ENCODE measurements around the gene HAPLN1. TPM values are rescaled to one million over a fixed set of nuclear protein-coding genes. Genes with fewer than 3 reads are reported as not detected.

Gene HAPLN1
- total and polyA plus RNA-seq, 2 of the 4 experiments (the other 2 are of a cell fraction) = under 0.01 to 0.07 TPM

- Histone ChIP-seq H3K18ac (ENCODE audit: low read depth, low read length) (no peak overlapping the region), H3K79me1 (ENCODE audit: low read depth in 1 of 2, low read length in 2 of 2) (no peaks in the 10 kb centered on the region), H4K5ac (ENCODE audit: low read depth, low read length) (no peak overlapping the region), H2AK5ac (ENCODE audit: low read depth, low read length) (no peak overlapping the region), H3K27ac (ENCODE audit: insufficient read depth, low read length) (no peak overlapping the region), H3K56ac (ENCODE audit: extremely low read depth, insufficient read depth, low read length) (no peak overlapping the region), H3K9ac (ENCODE audit: low read depth, low read length) (no peak overlapping the region; the same call in 1 of the 2 replicates), H2BK120ac (ENCODE audit: low read depth, low read length) (no peak overlapping the region), H2AFZ (replicated peaks; ENCODE audit: low read length, poor library complexity) (no peak overlapping the region), H2BK20ac (ENCODE audit: low read depth, low read length) (no peak overlapping the region), H4K91ac (ENCODE audit: insufficient read depth, low read depth, low read length) (no peak overlapping the region), H2BK5ac (ENCODE audit: low read depth, low read length, poor library complexity, severe bottlenecking) (no peak overlapping the region), H3K9me1 (ENCODE audit: insufficient read depth, low read length) (no peaks in the 10 kb centered on the region), H3K4ac (ENCODE audit: low read depth, low read length) (no peak overlapping the region), H2BK15ac (ENCODE audit: low read depth, low read length) (no peak overlapping the region), H4K20me1 (ENCODE audit: insufficient read depth, low read length) (no peaks in the 10 kb centered on the region), H4K8ac (ENCODE audit: low read depth in 2 of 2, low read length in 2 of 2) (no peak overlapping the region), H3K4me3 (ENCODE audit: insufficient read depth, low read depth, low read length) (no peak overlapping the region), H3K9me3 (ENCODE audit: control insufficient read depth, insufficient read depth, low read length) (no peaks in the 10 kb centered on the region), H3K14ac (replicated peaks; ENCODE audit: low read depth, low read length) (no peak overlapping the region), H3K4me2 (ENCODE audit: low read depth, low read length) (no peak overlapping the region), H3K23ac (ENCODE audit: low read depth, low read length) (no peak overlapping the region), H3K27me3 (ENCODE audit: control insufficient read depth, insufficient read depth, low read length) (peaks cover 4% of the 10 kb centered on the region), H2AK9ac (replicated peaks; ENCODE audit: low read depth, low read length, poor library complexity) (no peak overlapping the region), H3K4me1 (ENCODE audit: control insufficient read depth, insufficient read depth, low read length) (no peaks in the 10 kb centered on the region), H3K36me3 (ENCODE audit: control insufficient read depth, insufficient read depth, low read length) (no peaks in the 10 kb centered on the region)
- DNase-seq (no peak), ATAC-seq (ENCODE audit: low read depth) (0 out of 2 replicates have a peak, but pooled peaks have one; percentile 14)
- in situ Hi-C loops (cut with MboI; ENCODE audit: low sequenced_read_pairs) (no loop called here), dilution Hi-C loops (cut with HindIII; ENCODE audit: low sequenced_read_pairs, unreplicated experiment) (no loop called here), intact Hi-C loops (cut with micrococcal nuclease) (no loop called here)
- BruUV-seq (replicated peaks) = no TSS peak
- POLR2A ChIA-PET (ENCODE audit: unreplicated experiment) = interaction anchor here (0.6 kb wide), 1 partner anchor 720 kb away, joined by 3 read pairs; no protein-coding TSS in a partner anchor
- no CpG with 5 or more reads among the region's 1 CpG for WGBS, 2 experiments (ENCODE audit: extremely low coverage in 2 of 2, insufficient read length in 1 of 2)
- TF ChIP-seq POLR2A (IDR thresholded peaks at IDR 0.05; ENCODE audit: low read depth, low read length) = no peak
- no peak for TF ChIP-seq RCOR1 (IDR thresholded peaks at IDR 0.05; ENCODE audit: insufficient replicate concordance, low read length)
- TF ChIP-seq BHLHE40 (IDR thresholded peaks at IDR 0.05; ENCODE audit: low read depth, low read length) = no peak
- CTCF ChIA-PET = no interaction called here
Observed at GRCh38 chr5:83654427-83654994, 66.1 kb downstream of the HAPLN1 start.
